Mesendoderm (in vitro differentiated cells): ENCODE measurements around the gene ANKS1B.
A peak's percentile ranks its signal among the peaks of the same experiment; 100 is the strongest.

Experiments used
- DNase-seq: peaks from one replicate; pipeline ENCODE4 v3.0.0; 2013
- H2AK5ac ChIP-seq: 2 replicates; pipeline ENCODE4 v1.6.1; 2013; ENCODE audit warnings: low read length, inconsistent platforms
- H2BK120ac ChIP-seq: 2 replicates; pipeline ENCODE4 v1.6.1; 2013; ENCODE audit warnings: low read depth, mild to moderate bottlenecking, low read length, moderate library complexity, mixed read lengths
- H2BK15ac ChIP-seq: replicated peaks from 2 replicates; pipeline ENCODE4 v1.6.1; 2013; ENCODE audit warnings: low read depth, mild to moderate bottlenecking, moderate library complexity
- H2BK5ac ChIP-seq: 2 replicates; pipeline ENCODE4 v1.6.1; 2013; ENCODE audit warnings: low read length, inconsistent platforms
- H3K18ac ChIP-seq: 2 replicates; pipeline ENCODE4 v1.6.1; 2013; ENCODE audit warnings: mild to moderate bottlenecking, low read length, mixed read lengths
- H3K23ac ChIP-seq: one replicate; pipeline ENCODE4 v1.6.1; 2013; ENCODE audit warnings: low read length
- H3K27ac ChIP-seq: 2 replicates; pipeline ENCODE4 v1.5.1; 2013; ENCODE audit warnings: low read depth, mild to moderate bottlenecking, inconsistent platforms, low read length, moderate library complexity
- H3K27me3 ChIP-seq: 2 replicates; pipeline ENCODE4 v1.6.1; 2013; ENCODE audit warnings: low read length, control low read depth, mild to moderate bottlenecking, inconsistent platforms; ENCODE audit not compliant: insufficient read depth, poor library complexity
- H3K36me3 ChIP-seq: 2 replicates; pipeline ENCODE4 v1.6.1; 2013; ENCODE audit warnings: low read length, inconsistent platforms; ENCODE audit not compliant: control insufficient read depth, insufficient read depth
- H3K4ac ChIP-seq: one replicate; pipeline ENCODE4 v1.6.1; 2013; ENCODE audit warnings: low read depth, mild to moderate bottlenecking, low read length, moderate library complexity
- H3K4me1 ChIP-seq: 2 replicates; pipeline ENCODE4 v1.6.1; 2013; ENCODE audit warnings: low read depth, low read length, inconsistent platforms; ENCODE audit not compliant: control insufficient read depth
- H3K4me2 ChIP-seq: 2 replicates; pipeline ENCODE4 v1.6.1; 2013; ENCODE audit warnings: low read length
- H3K4me3 ChIP-seq: 2 replicates; pipeline ENCODE4 v1.5.1; 2013; ENCODE audit warnings: mild to moderate bottlenecking, low read length
- H3K56ac ChIP-seq: one replicate; pipeline ENCODE4 v1.6.1; 2013; ENCODE audit warnings: low read length
- H3K79me1 ChIP-seq: 2 replicates; pipeline ENCODE4 v1.6.1; 2013; ENCODE audit warnings: low read length, inconsistent platforms
- H3K79me2 ChIP-seq: 2 replicates; pipeline ENCODE4 v1.6.1; 2013; ENCODE audit warnings: mild to moderate bottlenecking, low read length; ENCODE audit not compliant: control insufficient read depth, insufficient read depth
- H3K9ac ChIP-seq: 2 replicates; pipeline ENCODE4 v1.6.1; 2013; ENCODE audit warnings: low read length, inconsistent platforms
- H4K5ac ChIP-seq: one replicate; pipeline ENCODE4 v1.6.1; 2013; ENCODE audit warnings: low read length
- H4K8ac ChIP-seq: one replicate; pipeline ENCODE4 v1.6.1; 2013; ENCODE audit warnings: low read depth, mild to moderate bottlenecking, control low read depth, low read length, moderate library complexity
- WGBS: extraction: QIAGEN DNeasy Blood & Tissue Kit; methylation state at CpG from one replicate; pipeline ENCODE4 v1.1.7; 2013; ENCODE audit warnings: low lambda C conversion rate, missing lambda C conversion rate; ENCODE audit not compliant: insufficient coverage; ENCODE audit errors: extremely low coverage; 5-methylcytosine and 5-hydroxymethylcytosine counted together

ANKS1B gene

GRCh38 chr12:98736352-98737321 lies 1248.1 kb downstream of the ANKS1B start:
- Histone ChIP-seq H4K5ac (no peak overlapping the region), H2BK5ac (peak overlapping the region; percentile 40), H3K79me1 (no peaks in the 10 kb centered on the region), H3K36me3 (no peaks in the 10 kb centered on the region), H2BK120ac (no peak overlapping the region), H3K4ac (peak overlapping the region; percentile 82), H3K79me2 (no peaks in the 10 kb centered on the region), H3K18ac (no peak overlapping the region), H3K56ac (no peak overlapping the region), H3K4me2 (no peak overlapping the region), H3K9ac (no peak overlapping the region), H3K23ac (no peak overlapping the region), H2BK15ac (no peak overlapping the region), H3K27ac (peak overlapping the region; percentile 49), H3K27me3 (no peaks in the 10 kb centered on the region), H3K4me1 (peaks cover 5% of the 10 kb centered on the region), H4K8ac (no peak overlapping the region), H3K4me3 (no peak overlapping the region), H2AK5ac (no peak overlapping the region)
- peak; percentile 92 for DNase-seq
- WGBS = no CpG with 5 or more reads among the region's 10 CpGs

DNA sequence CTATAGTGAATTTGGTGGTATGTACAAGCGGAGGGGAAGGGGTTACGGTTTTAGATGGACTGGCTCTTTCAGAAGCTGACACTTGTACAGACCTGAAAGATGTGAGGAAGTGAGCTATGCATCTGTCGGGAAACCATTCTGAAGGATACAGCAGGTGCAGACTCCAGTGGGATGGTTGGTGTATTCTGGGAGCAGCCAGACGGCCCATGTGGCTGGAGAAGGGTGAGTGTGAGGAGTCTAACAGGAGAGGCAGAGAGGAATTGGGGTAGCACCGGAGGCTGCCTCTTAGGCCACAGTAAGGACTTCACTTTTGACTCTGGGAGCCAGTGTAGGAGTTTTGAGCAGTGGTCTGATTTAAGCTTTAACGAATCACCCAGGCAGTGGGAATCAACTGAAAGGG lies 1248.9 kb downstream of the ANKS1B start:
- Histone ChIP-seq H3K4me2 (no peak overlapping the region), H4K5ac (no peak overlapping the region), H2BK5ac (peak overlapping the region; percentile 51), H4K8ac (no peak overlapping the region), H3K4me3 (no peak overlapping the region), H3K36me3 (no peaks in the 10 kb centered on the region), H3K18ac (no peak overlapping the region), H2BK120ac (no peak overlapping the region), H3K23ac (no peak overlapping the region), H2AK5ac (no peak overlapping the region), H3K27me3 (no peaks in the 10 kb centered on the region), H2BK15ac (no peak overlapping the region), H3K27ac (peak overlapping the region; percentile 4), H3K56ac (peak overlapping the region; percentile 44), H3K4ac (no peak overlapping the region), H3K9ac (peak overlapping the region; percentile 10), H3K79me2 (no peaks in the 10 kb centered on the region), H3K4me1 (peaks cover 4% of the 10 kb centered on the region), H3K79me1 (no peaks in the 10 kb centered on the region)
- peak; percentile 66 for DNase-seq
- no CpG with 5 or more reads among the region's 6 CpGs for WGBS

DNA sequence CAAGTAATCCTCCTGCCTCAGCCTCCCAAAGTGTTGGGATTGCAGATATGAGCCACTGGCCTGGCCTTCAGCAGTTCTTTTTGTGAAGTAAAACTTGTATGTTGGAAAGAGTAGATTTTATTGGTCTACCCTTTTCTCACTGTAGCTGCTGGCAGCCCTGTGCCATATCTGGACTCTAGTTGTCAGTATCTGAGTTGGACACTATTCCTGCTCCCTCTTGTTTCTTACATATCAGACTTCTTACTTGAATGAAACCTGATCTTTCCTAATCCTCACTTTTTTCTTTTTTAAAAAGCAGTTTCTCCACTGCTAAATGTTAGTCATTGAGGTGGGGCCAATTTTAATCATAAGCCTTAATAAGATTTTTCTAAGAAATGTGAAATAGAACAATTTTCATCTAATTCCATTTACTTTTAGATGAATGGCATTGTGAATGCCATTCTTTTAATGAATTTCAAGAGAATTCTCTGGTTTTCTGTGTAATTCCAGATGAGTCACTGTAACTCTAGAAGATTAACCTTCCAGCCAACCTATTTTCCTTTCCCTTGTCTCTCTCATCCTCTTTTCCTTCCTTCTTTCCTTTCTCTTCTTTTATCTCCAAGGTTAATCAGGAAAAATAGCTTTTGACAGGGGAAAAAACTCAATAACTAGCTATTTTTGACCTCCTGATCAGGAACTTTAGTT lies 1250.9 kb downstream of the ANKS1B start:
- Histone ChIP-seq H3K79me1 (no peaks in the 10 kb centered on the region), H3K9ac (no peak overlapping the region), H2BK5ac (no peak overlapping the region), H3K4me2 (no peak overlapping the region), H3K56ac (no peak overlapping the region), H4K8ac (no peak overlapping the region), H3K27me3 (no peaks in the 10 kb centered on the region), H2AK5ac (no peak overlapping the region), H2BK15ac (no peak overlapping the region), H4K5ac (no peak overlapping the region), H2BK120ac (no peak overlapping the region), H3K79me2 (no peaks in the 10 kb centered on the region), H3K36me3 (no peaks in the 10 kb centered on the region), H3K23ac (no peak overlapping the region), H3K27ac (no peak overlapping the region), H3K18ac (no peak overlapping the region), H3K4me3 (no peak overlapping the region), H3K4ac (no peak overlapping the region), H3K4me1 (peaks cover 4% of the 10 kb centered on the region)
- no peak for DNase-seq

GRCh38 chr12:98730412-98730811 lies 1254.3 kb downstream of the ANKS1B start:
- Histone ChIP-seq H2BK15ac (no peak overlapping the region), H3K4me1 (no peaks in the 10 kb centered on the region), H3K4me2 (no peak overlapping the region), H2BK5ac (no peak overlapping the region), H3K56ac (no peak overlapping the region), H3K36me3 (peaks cover 1% of the 10 kb centered on the region), H3K27me3 (no peaks in the 10 kb centered on the region), H4K5ac (no peak overlapping the region), H3K4me3 (no peak overlapping the region), H4K8ac (no peak overlapping the region), H3K27ac (no peak overlapping the region), H3K9ac (no peak overlapping the region), H3K23ac (no peak overlapping the region), H2BK120ac (no peak overlapping the region), H2AK5ac (no peak overlapping the region), H3K79me1 (no peaks in the 10 kb centered on the region), H3K4ac (no peak overlapping the region), H3K79me2 (no peaks in the 10 kb centered on the region), H3K18ac (no peak overlapping the region)
- no peak for DNase-seq

DNA sequence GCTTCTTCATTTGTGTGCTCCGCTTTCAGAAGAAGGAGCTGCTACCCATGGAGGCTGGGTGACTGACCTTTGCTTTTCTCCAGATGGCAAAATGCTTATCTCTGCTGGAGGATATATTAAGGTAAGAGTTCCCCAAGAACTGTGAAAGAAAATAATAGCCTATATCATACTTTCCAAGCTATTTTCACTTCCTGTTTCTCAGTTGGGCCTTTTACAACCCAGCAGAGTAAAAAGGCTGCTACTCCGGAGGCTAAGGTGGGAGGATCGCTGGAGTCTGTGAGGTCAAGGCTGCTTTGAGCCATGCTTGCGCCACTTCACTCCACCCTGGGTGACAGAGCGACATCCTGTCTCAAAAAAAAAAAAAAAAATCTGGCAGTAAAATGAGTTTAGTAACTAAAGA lies 1257.5 kb downstream of the ANKS1B start:
- Histone ChIP-seq H4K5ac (no peak overlapping the region), H3K27me3 (no peaks in the 10 kb centered on the region), H3K56ac (no peak overlapping the region), H3K4ac (no peak overlapping the region), H3K23ac (no peak overlapping the region), H3K4me1 (no peaks in the 10 kb centered on the region), H2AK5ac (no peak overlapping the region), H2BK5ac (no peak overlapping the region), H3K79me1 (no peaks in the 10 kb centered on the region), H3K4me2 (no peak overlapping the region), H3K9ac (no peak overlapping the region), H3K4me3 (no peak overlapping the region), H2BK15ac (no peak overlapping the region), H3K27ac (no peak overlapping the region), H3K36me3 (peaks cover 1% of the 10 kb centered on the region), H3K18ac (no peak overlapping the region), H2BK120ac (no peak overlapping the region), H3K79me2 (no peaks in the 10 kb centered on the region), H4K8ac (no peak overlapping the region)
- WGBS = no CpG with 5 or more reads among the region's 5 CpGs
- DNase-seq = no peak
